ENCODE measurements around the gene B3GNT5.

DNA sequence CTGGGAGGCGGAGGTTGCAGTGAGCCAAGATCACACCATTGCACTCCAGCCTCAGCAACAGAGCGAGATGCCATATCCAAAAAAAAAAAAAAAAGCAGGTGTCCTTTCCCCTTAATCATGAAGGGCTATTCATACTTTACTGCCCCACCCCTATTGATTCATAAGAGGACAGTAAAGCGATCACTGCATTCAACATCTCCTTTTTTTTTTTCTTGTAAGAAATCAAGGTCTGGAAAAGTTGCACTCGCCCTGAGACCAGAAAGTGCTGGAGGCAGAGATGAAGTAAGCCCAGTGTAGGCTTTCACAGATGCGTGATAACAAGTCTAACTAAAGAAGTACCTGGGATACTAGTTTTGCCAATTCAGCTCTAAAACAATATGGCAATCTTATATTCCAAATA lies 24.2 kb downstream of the B3GNT5 start:
- TF ChIP-seq, protein P1, sequence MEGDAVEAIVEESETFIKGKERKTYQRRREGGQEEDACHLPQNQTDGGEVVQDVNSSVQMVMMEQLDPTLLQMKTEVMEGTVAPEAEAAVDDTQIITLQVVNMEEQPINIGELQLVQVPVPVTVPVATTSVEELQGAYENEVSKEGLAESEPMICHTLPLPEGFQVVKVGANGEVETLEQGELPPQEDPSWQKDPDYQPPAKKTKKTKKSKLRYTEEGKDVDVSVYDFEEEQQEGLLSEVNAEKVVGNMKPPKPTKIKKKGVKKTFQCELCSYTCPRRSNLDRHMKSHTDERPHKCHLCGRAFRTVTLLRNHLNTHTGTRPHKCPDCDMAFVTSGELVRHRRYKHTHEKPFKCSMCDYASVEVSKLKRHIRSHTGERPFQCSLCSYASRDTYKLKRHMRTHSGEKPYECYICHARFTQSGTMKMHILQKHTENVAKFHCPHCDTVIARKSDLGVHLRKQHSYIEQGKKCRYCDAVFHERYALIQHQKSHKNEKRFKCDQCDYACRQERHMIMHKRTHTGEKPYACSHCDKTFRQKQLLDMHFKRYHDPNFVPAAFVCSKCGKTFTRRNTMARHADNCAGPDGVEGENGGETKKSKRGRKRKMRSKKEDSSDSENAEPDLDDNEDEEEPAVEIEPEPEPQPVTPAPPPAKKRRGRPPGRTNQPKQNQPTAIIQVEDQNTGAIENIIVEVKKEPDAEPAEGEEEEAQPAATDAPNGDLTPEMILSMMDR (IDR thresholded peaks at IDR 0.05) = no peak
- no peak for TF ChIP-seq EZH2 (IDR thresholded peaks at IDR 0.05; ENCODE audit: borderline replicate concordance, insufficient read depth, low read depth, low read length, poor library complexity, severe bottlenecking)

Measured in B cell (primary cell).